ENCODE data around the gene C1orf87.

C1orf87 gene

GRCh38 chr1:60103186-60103585 is 29.6 kb upstream of the C1orf87 start:
- Histone ChIP-seq H3K4me3 (ENCODE audit: low read depth, low read length) (no peak overlapping the region), H3K27ac (ENCODE audit: extremely low read depth, low read depth, low read length) (no peak overlapping the region), H3K4me1 (ENCODE audit: control insufficient read depth, insufficient read depth, low read length) (no peaks in the 10 kb centered on the region), H3K36me3 (ENCODE audit: control insufficient read depth in 2 of 2, insufficient read depth in 1 of 2, low read length in 2 of 2) (no peaks in the 10 kb centered on the region), H3K9me3 (ENCODE audit: control insufficient read depth, insufficient read depth, low read depth, low read length) (no peaks in the 10 kb centered on the region)
- TF ChIP-seq ZNF211 (tag by site-specific recombination; IDR thresholded peaks at IDR 0.05; ENCODE audit: low read depth) (no peak), PRDM4 (tag by site-specific recombination; IDR thresholded peaks at IDR 0.05) (no peak), ZNF791 (tag by site-specific recombination; IDR thresholded peaks at IDR 0.05) (no peak), ZNF707 (tag by site-specific recombination; IDR thresholded peaks at IDR 0.05) (no peak), HOXC10 (CRISPR knock-in tag; IDR thresholded peaks at IDR 0.05) (no peak), ZBTB20 (tag by site-specific recombination; IDR thresholded peaks at IDR 0.05) (no peak), ZNF341 (tag by site-specific recombination; IDR thresholded peaks at IDR 0.05; ENCODE audit: low read depth) (no peak), ZNF132 (tag by site-specific recombination; IDR thresholded peaks at IDR 0.05; ENCODE audit: borderline replicate concordance) (no peak), ZNF560 (tag by site-specific recombination; IDR thresholded peaks at IDR 0.05; ENCODE audit: borderline replicate concordance) (no peak), ZNF26 (tag by site-specific recombination; IDR thresholded peaks at IDR 0.05) (no peak), YY1 (tag by site-specific recombination; IDR thresholded peaks at IDR 0.05) (no peak), ZNF10 (tag by site-specific recombination; IDR thresholded peaks at IDR 0.05) (no peak), ZNF239 (tag by site-specific recombination; IDR thresholded peaks at IDR 0.05) (no peak), SETDB1 (IDR thresholded peaks at IDR 0.05; ENCODE audit: insufficient read length, low read length) (no peak), ZNF837 (tag by site-specific recombination; IDR thresholded peaks at IDR 0.05) (no peak)
- ChIA-PET CTCF (no interaction called here), POLR2A (no interaction called here)

GRCh38 chr1:60102267-60103061 is 28.9 kb upstream of the C1orf87 start:
- H3K9me3 ChIP-seq (ENCODE audit: control insufficient read depth, insufficient read depth, low read depth, low read length): no peaks in the 10 kb centered on the region
- ChIA-PET CTCF (no interaction called here), POLR2A (no interaction called here)
- H3K27ac ChIP-seq (ENCODE audit: extremely low read depth, low read depth, low read length): no peak overlapping the region
- no peaks in the 10 kb centered on the region for H3K36me3 ChIP-seq (ENCODE audit: control insufficient read depth in 2 of 2, insufficient read depth in 1 of 2, low read length in 2 of 2)
- TF ChIP-seq KLF17 (tag by site-specific recombination; IDR thresholded peaks at IDR 0.05) (no peak), ZNF544 (tag by site-specific recombination; IDR thresholded peaks at IDR 0.05) (no peak), OSR2 (tag by site-specific recombination; IDR thresholded peaks at IDR 0.05) (no peak), ZSCAN30 (tag by site-specific recombination; IDR thresholded peaks at IDR 0.05) (no peak), ZNF514 (tag by site-specific recombination; IDR thresholded peaks at IDR 0.05) (no peak), ZNF791 (tag by site-specific recombination; IDR thresholded peaks at IDR 0.05) (no peak), ZNF335 (tag by site-specific recombination; conservative IDR thresholded peaks at IDR 0.05) (no peak), ZNF660 (tag by site-specific recombination; IDR thresholded peaks at IDR 0.05) (no peak), ZNF302 (tag by site-specific recombination; IDR thresholded peaks at IDR 0.05; ENCODE audit: low read depth) (no peak), ZEB2 (tag by site-specific recombination; IDR thresholded peaks at IDR 0.05) (no peak), ZNF24 (tag by site-specific recombination; IDR thresholded peaks at IDR 0.05) (no peak), ZNF501 (tag by site-specific recombination; IDR thresholded peaks at IDR 0.05) (no peak), ZNF558 (tag by site-specific recombination; IDR thresholded peaks at IDR 0.05) (no peak), HOXD13 (CRISPR knock-in tag; IDR thresholded peaks at IDR 0.05; ENCODE audit: borderline replicate concordance) (no peak), ZNF223 (tag by site-specific recombination; IDR thresholded peaks at IDR 0.05) (no peak), ZNF571 (tag by site-specific recombination; IDR thresholded peaks at IDR 0.05) (no peak), ZNF521 (tag by site-specific recombination; IDR thresholded peaks at IDR 0.05) (no peak), ZNF202 (tag by site-specific recombination; IDR thresholded peaks at IDR 0.05; ENCODE audit: borderline replicate concordance) (no peak), ZNF433 (tag by site-specific recombination; IDR thresholded peaks at IDR 0.05; ENCODE audit: low read depth) (no peak), SP7 (tag by site-specific recombination; IDR thresholded peaks at IDR 0.05) (no peak)
- H3K4me1 ChIP-seq (ENCODE audit: control insufficient read depth, insufficient read depth, low read length): no peaks in the 10 kb centered on the region
- no peak overlapping the region for H3K4me3 ChIP-seq (ENCODE audit: low read depth, low read length)

All from HEK293 (cell line).